HG03025 (cell line): ENCODE measurements around the gene PRRC1.

Experiments
- ATAC-seq: cut with Tn5 transposase; IDR thresholded peaks from one replicate; pipeline ENCODE4 v1.9.1; 2021; ENCODE audit warnings: mild to moderate bottlenecking, moderate library complexity; ENCODE audit not compliant: unreplicated experiment, low FRiP score

Gene PRRC1

GRCh38 chr5:127574852-127575679 is 57.6 kb downstream of the PRRC1 start:
- ATAC-seq, result no peak

DNA sequence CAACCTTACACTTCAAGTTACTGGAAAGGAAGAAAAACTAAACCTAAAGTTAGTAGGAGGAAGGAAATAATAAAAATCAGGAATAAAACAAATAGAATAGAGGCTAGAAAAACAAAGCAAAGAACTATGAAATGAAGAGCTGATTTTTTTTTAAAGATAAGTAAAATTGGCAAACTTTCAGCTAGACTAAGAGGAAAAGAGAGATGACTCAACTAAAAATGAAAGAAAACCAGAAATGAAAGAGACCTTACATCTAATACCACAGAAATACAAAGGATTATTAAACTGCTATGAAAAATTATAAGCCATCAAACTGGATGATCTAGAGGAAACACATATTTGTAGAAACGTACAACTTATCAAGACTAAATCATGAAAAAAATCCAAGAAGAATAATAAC is 60.0 kb downstream of the PRRC1 start:
- no peak for ATAC-seq

GRCh38 chr5:127580731-127581130 is 63.3 kb downstream of the PRRC1 start:
- no peak for ATAC-seq

GRCh38 chr5:127581450-127581849 is 64.0 kb downstream of the PRRC1 start:
- no peak for ATAC-seq

- ATAC-seq, result no peak
Measured at GRCh38 chr5:127582773-127583370, 65.4 kb downstream of the PRRC1 start.

DNA sequence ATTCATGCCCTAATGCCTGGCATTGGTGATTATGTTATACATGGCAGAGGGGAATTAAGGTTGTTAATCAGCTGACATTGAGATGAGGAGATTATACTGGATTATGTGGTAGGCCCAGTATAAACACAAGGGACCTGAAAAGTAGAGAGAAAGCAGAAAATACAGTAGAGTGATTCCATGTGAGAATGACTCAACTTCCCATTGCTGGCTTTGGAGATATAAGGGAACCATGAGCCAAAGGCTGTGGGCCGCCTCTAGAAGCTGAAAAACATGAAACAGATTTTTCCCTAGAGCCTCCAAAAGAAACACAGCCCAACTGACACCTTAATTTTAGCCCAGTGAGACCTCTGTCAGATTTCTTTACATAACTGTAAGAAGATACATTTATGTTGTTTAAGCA is 66.4 kb downstream of the PRRC1 start:
- ATAC-seq, result no peak

- ATAC-seq, result no peak
Measured at GRCh38 chr5:127585661-127586060, 68.2 kb downstream of the PRRC1 start.

GRCh38 chr5:127586066-127586770 is 68.8 kb downstream of the PRRC1 start:
- peak; percentile 73 for ATAC-seq

DNA sequence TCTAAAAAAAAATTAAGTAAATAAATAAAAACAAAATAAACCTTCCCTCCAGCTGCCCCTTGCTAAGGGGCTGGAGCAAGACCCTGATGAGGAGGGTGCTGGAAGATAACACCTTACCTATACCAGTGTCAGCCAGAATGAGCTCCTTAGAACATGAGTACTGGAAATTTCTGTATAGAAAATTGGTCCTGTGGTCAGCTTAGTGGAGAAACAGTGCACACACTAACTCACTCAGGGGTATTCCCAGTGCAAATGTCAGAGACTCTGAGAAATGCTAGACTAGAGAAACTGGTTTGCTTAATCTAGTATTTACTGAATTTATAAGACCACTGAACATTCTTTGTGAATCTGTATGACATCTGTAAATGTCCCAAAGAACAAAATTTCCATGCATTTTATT is 69.4 kb downstream of the PRRC1 start:
- ATAC-seq, result peak; percentile 35

DNA sequence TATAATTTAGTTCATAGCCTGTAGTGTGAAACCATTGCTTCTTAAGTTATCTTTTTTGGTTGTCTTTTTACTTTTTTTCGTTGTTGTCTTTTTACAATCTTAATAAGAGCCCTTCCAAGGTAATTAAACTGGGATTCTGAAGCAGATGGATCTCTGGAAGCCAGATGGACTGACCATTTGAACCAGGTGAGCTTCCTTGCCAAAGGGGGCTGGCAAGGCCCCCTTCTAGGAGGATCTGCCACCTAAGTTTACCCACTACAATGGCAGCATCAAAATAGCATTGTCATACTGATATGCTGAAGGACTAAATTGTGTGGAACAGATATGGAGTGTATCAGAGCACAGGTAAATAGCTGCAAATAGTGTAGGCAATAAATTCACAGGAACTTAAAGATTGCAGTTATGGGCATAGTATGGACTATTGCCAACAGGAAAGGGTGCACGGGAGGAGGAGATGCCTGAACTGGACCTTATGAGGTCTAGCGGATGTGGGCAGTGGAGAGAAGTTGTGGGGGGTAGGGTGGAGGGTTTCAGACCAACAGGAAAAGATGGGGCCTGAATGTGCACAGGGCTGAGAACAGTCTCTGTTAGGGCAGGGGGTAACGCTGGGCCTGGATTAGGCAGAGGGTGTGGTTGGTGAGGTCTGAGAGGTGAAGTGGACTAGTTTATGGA is 69.9 kb downstream of the PRRC1 start:
- no peak for ATAC-seq

DNA sequence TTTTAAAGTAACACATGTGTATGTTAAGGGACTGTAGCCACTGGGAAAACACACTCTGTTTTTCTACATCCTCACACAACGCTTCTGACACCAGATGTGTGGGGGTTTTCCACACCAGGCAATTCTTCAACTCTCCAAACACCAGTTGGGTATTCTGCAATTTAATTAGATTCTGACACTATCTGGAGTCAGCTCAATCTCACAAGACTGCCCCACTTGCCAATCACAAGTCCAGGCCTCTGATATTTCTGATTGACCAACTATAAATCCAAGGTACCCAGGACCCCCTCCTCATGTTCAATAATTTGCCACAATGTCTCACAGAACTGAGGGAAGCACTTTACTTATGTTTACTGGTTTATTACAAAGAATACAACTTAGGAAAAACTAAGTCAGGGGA is 70.9 kb downstream of the PRRC1 start:
- ATAC-seq, result no peak

GRCh38 chr5:127589309-127590030 is 72.0 kb downstream of the PRRC1 start:
- no peak for ATAC-seq

GRCh38 chr5:127590156-127590722 is 72.8 kb downstream of the PRRC1 start:
- ATAC-seq, result no peak

DNA sequence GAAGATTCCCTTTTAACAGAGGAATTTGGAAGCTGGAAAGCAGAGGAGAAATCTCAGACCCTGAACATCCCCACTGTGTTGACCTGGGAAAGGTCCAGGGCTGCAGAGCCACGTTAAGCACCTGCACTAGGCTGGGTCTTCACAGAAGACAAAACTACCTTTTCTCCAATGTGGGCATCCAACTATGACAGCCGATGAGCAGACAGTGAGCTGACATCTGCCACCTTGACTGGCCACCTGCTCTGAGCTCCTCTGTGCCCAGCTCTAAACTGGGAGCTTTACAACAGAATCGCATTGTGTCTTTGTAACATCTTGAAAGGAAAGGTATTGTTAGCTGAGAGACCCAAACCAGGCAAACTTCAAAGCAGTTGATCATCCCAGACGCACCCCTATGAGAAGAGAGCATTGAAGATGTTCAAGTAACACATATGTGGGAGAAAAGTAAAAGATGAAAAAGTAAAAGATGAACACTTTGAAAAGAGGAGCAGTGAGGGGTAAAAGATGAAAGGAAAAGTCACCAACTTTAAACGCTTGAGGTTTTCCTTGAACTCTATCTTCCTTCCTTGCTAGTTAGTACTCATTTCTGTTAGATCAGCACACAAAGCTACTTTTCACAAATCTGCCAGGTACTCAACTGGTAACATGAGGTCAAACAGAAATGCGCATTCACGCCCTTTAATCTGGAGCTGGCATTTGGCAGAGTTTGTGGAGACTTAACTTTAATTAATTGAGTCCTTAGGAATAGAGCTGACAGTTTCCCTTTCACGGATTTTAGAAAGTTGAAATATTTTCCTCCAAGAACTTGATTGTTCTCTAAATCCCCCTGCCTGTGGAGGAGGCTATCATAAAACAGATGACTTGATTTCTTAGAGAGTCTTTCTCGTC is 78.3 kb downstream of the PRRC1 start:
- no peak for ATAC-seq

DNA sequence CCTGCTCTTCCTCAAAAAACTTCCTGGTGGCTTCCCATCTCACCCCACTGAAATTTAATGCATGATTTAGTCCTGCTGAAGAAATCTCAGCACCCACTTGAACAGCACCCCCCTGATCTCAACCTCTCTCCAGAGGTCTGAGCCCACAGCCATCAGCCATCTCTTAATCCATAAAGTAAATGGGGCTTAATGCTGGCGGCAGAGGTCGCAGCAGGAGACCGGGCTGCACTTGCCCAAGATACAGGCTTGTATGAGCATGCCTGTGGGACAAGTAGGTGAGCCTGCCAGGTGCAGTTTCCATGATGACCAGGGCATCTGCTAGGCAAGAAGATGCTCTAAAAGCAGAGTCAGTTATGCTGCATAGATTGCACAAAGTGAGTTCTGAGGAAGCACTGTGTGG is 79.1 kb downstream of the PRRC1 start:
- ATAC-seq, result no peak

DNA sequence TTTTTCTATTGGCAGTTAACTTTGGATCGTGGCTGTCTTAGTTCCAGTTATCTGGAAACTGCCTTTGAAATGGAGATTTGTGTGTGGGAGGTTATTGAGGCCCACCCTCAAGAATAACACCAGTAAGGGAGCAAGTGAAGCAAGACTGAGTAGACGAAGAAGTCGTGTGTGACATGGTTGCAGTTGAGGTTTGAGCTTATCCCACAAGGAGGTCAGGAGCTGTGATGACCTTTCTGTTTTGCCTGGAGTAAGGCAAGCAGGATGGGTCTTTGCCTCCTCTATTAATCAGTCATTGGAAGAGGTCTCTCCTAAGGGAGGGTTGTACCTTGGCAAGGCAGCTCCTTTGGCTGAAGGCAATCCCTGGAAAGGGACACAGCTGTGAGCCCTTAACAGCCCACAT is 81.9 kb downstream of the PRRC1 start:
- ATAC-seq, result no peak

DNA sequence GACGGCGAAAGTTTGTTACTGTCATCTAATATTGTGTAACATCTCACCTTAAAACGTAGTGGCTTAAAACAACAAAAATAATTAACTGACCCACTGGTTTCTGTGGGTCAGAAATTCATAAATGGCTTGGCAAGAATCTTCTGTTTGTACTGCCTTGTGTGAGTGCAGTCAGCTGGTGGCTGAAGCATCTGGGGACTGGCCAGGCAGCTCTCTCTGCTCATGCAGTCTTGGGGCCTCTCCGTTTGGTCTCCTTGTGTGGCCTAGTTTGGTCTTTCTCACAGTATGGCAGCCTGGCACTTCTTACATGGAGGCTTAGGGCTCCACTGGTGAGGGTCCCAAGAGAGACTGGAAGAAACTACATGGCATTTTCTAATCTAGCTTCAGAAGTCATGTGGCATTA is 82.4 kb downstream of the PRRC1 start:
- no peak for ATAC-seq

- no peak for ATAC-seq
Measured at GRCh38 chr5:127601111-127601510, 83.7 kb downstream of the PRRC1 start.

DNA sequence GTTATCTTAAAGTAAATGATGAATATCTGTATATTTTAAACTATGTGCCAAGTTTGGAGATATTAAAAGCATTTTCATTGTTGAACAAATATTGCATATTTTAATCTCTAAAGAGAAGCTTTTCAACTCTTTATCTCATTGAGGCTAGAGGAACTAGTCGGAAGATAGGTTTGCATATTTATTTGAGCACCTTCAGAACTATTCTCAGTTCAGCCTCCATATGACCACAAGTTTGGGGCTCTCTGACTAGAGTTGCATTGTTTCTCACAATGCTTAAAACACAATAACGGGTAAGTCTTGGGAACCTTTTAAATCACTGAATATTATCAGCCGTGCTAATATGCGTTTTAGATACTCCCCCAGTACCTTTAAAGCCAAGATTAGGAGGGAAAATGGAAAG is 84.2 kb downstream of the PRRC1 start:
- ATAC-seq, result no peak
